Sigmoid colon (tissue), 7 donors: ENCODE measurements around the gene MTPN. TPM values are rescaled to one million over a fixed set of nuclear protein-coding genes. Genes with fewer than 3 reads are reported as not detected.

ENCODE experiments used
- DNase-seq: peaks from one replicate; pipeline ENCODE4 v3.0.0-alpha.2; 2019
- H3K27ac ChIP-seq, 4 donors: fragments of 200-600 bp; sonication (generic); one replicate each; pipeline ENCODE4 v1.5.1; 2016 to 2019; ENCODE audit warnings: mild to moderate bottlenecking in 1 of 4
- H3K27me3 ChIP-seq, 3 donors: fragments of 200-600 bp; sonication (generic); one replicate each; pipeline ENCODE4 v1.5.1; 2019; ENCODE audit warnings: mild to moderate bottlenecking in 1 of 3
- H3K36me3 ChIP-seq, 4 donors: fragments of 200-600 bp; sonication (generic); one replicate each; pipeline ENCODE4 v1.5.1; 2016 to 2019
- H3K4me1 ChIP-seq, 4 donors: fragments of 200-600 bp; sonication (generic); one replicate each; pipeline ENCODE4 v1.5.1; 2017 to 2019
- H3K4me3 ChIP-seq, 4 donors: fragments of 200-600 bp; sonication (generic); one replicate each; pipeline ENCODE4 v1.5.1; 2017 to 2019; ENCODE audit warnings: mild to moderate bottlenecking in 2 of 4, moderate library complexity in 1 of 4
- H3K9me3 ChIP-seq, 4 donors: fragments of 200-600 bp in 3 of 4; sonication (generic) in 3 of 4; one replicate each; pipeline versions ENCODE4 v1.5.1 to v1.6.1; 2013 to 2019
- EP300 ChIP-seq, 4 donors: sonication (generic); formaldehyde crosslinking; IDR thresholded peaks; one replicate each; pipeline ENCODE4 v1.6.1; 2017; ENCODE audit warnings: antibody characterized with exemption in 4 of 4
- POLR2A ChIP-seq, 2 donors: fragments of 450-650 bp; IDR thresholded peaks; one replicate each; pipeline ENCODE4 v1.6.1; 2016; ENCODE audit warnings: antibody characterized with exemption in 2 of 2, mild to moderate bottlenecking in 2 of 2, moderate library complexity in 2 of 2
- POLR2AphosphoS5 ChIP-seq, 4 donors: sonication (generic); formaldehyde crosslinking; IDR thresholded peaks; one replicate each; pipeline ENCODE4 v1.6.1; 2017; ENCODE audit warnings: antibody characterized with exemption in 4 of 4
- WGBS, 2 donors: extraction: QIAGEN DNeasy Blood & Tissue Kit; methylation state at CpG; one replicate each; pipeline ENCODE4 v1.1.7; 2013; 5-methylcytosine and 5-hydroxymethylcytosine counted together
- intact Hi-C: fragments of 100-400 bp; cut with DNase I; formaldehyde crosslinking; loops from one replicate; pipeline ENCODE4 v1.15.1; 2023
- polyA plus RNA-seq, 3 donors: library from polyadenylated mRNA; stranded (reverse); fragments of 200-250 nt; gene quantifications; one replicate each; pipeline ENCODE4 v1.2.3, GENCODE V29; 2013
- total RNA-seq, 4 donors: library from RNA; depleted of rRNA; stranded (reverse); fragments of >200 nt; gene quantifications; one replicate each; pipeline ENCODE4 v1.1.0, GENCODE V29; 2016
- TF ChIP-seq, protein P1 (sequence below), 4 experiments: fragments of 450-650 bp in 3 of 4; fragments of 200-600 bp in 1 of 4; IDR thresholded peaks; one replicate each; pipeline ENCODE4 v1.5.1; 2016 to 2019; ENCODE audit warnings: antibody characterized with exemption in 4 of 4, mild to moderate bottlenecking in 3 of 4, moderate library complexity in 2 of 4
- donor health status: healthy with polysubstance abuse.
- donor health status: Bipolar disorder and iron deficiency.
- donor health status: healthy.

Gene MTPN
- total and polyA plus RNA-seq, 7 donors = 65.5 to 96.7 (median 79.5) TPM

DNA sequence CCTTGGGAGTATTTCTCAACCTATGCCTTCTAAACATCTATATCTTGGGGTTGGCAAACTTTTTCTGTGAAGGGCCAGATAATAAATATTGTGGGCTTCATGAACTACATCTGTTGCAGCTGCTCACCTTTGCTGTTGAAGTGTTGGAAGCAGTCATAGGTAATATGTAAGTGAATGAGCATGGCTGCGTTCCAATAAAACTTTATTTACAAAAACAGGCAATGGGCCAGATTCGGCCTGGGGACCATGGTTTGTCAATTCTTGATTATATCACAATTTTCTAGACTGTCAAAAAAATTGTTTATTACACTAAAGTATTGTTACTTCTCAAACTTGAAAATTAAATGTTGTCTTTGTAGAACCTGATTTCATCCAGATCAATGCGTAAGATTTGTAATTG, 54.9 kb downstream of the MTPN start:
- WGBS, 2 donors = 98 to 99% methylated on average over 3 of the region's 3 CpGs
- DNase-seq = no peak

DNA sequence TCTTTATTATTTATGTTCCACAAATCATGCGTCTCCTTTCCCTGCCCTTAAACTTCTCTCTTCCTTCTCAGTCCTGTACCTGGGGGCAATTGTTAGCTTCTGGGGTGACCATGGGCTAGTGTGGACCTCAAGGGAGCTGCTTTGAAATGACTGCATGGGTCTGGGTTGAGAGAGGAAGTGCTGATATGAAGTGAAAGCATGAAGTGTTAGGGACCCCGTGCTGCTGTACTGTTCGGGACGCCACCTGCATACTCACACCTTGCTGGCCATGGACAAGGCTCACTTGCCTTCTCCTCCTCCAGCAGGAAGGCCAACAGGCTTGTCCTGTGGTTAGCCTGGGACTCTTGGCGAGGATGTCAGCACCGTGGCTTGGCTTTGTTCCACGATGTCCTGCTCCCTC, 56.7 kb downstream of the MTPN start:
- TF ChIP-seq, protein P1, sequence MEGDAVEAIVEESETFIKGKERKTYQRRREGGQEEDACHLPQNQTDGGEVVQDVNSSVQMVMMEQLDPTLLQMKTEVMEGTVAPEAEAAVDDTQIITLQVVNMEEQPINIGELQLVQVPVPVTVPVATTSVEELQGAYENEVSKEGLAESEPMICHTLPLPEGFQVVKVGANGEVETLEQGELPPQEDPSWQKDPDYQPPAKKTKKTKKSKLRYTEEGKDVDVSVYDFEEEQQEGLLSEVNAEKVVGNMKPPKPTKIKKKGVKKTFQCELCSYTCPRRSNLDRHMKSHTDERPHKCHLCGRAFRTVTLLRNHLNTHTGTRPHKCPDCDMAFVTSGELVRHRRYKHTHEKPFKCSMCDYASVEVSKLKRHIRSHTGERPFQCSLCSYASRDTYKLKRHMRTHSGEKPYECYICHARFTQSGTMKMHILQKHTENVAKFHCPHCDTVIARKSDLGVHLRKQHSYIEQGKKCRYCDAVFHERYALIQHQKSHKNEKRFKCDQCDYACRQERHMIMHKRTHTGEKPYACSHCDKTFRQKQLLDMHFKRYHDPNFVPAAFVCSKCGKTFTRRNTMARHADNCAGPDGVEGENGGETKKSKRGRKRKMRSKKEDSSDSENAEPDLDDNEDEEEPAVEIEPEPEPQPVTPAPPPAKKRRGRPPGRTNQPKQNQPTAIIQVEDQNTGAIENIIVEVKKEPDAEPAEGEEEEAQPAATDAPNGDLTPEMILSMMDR (IDR thresholded peaks at IDR 0.05) = no peak
- TF ChIP-seq EP300 (IDR thresholded peaks at IDR 0.05) (no peak), POLR2AphosphoS5 (IDR thresholded peaks at IDR 0.05) (no peak), POLR2A (IDR thresholded peaks at IDR 0.05) (no peak)
- Histone ChIP-seq H3K36me3 (no peaks in the 10 kb centered on the region), H3K4me1 (no peaks in the 10 kb centered on the region), H3K4me3 (no peak overlapping the region), H3K27me3 (no peaks in the 10 kb centered on the region), H3K9me3 (no peaks in the 10 kb centered on the region), H3K27ac (no peak overlapping the region)
- intact Hi-C loops = no loop called here
- WGBS, 2 donors = 82 to 92% methylated on average over 7 of the region's 7 CpGs
- no peak for DNase-seq

More for the DNA sequence above, 54.9 kb downstream of the MTPN start:
- Histone ChIP-seq H3K27me3 (no peaks in the 10 kb centered on the region), H3K36me3 (no peaks in the 10 kb centered on the region), H3K4me1 (no peaks in the 10 kb centered on the region), H3K27ac (no peak overlapping the region), H3K4me3 (no peak overlapping the region), H3K9me3 (no peaks in the 10 kb centered on the region)
- intact Hi-C loops = no loop called here
- TF ChIP-seq, protein P1 (IDR thresholded peaks at IDR 0.05) = no peak
- TF ChIP-seq EP300 (IDR thresholded peaks at IDR 0.05) (no peak), POLR2AphosphoS5 (IDR thresholded peaks at IDR 0.05) (no peak)

DNA sequence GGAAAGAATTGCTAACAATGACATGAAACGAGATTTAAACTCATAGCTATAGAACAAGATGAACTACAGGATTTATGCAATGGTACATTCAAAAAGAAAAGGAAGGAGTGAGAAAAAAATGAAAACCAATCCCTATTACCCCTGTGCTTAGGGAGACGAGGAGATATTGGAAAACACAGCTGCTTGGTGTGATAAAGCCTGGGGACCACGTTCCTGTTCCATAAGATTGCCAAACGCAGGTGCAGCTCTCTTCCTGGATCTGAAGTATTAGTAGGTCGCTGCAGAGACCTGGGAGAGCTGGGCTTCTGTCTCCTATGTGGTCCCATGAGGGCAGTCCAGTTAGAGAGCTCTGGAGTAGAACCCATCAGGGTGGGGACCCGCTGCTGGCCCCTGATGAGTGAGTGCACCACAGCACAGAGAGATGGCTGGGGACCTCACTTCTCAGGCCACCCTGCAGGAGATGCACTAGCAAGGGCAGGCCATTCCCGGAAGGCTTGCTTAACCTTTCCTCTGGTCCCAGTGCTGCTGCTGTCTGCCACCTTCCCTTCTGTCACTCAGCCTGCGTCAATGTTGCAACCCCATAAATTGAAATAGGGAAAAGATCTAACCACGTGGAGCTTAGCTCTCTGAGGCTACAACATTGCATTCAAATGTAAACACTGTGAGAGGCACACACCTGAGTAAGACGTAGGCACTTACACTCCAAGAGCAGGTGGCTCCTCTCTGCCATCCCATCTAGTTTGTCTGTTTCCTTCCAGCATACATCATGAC, 57.9 kb downstream of the MTPN start:
- intact Hi-C loops = no loop called here
- 68 to 82% methylated on average over 10 of the region's 10 CpGs for WGBS, 2 donors
- H3K27me3 ChIP-seq = no peaks in the 10 kb centered on the region
- DNase-seq = no peak
- no peaks in the 10 kb centered on the region for H3K4me1 ChIP-seq
- H3K9me3 ChIP-seq = no peaks in the 10 kb centered on the region
- TF ChIP-seq POLR2A (IDR thresholded peaks at IDR 0.05) (no peak), POLR2AphosphoS5 (IDR thresholded peaks at IDR 0.05) (no peak), EP300 (IDR thresholded peaks at IDR 0.05) (no peak)
- TF ChIP-seq, protein P1 (IDR thresholded peaks at IDR 0.05) = no peak
- no peak overlapping the region for H3K4me3 ChIP-seq
- no peak overlapping the region for H3K27ac ChIP-seq
- no peaks in the 10 kb centered on the region for H3K36me3 ChIP-seq

DNA sequence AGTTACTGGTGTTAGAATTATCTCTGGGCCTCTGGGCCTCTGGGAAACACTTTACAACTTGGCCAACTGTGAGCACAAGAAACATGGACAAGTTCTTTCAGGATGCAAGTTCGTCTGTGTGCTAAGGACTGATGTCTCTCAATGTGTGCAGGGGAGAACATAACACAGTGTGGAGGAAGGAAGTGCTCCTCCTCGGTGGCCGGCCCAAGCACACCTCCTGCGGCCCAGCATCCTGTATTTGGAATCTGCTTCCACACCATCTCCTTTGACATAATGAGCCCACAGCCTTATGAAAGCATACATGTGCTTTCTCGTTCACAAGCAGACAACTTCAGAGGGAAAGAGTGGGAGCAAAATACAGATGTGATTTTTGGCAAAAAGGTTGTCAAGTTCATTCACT, 59.0 kb downstream of the MTPN start:
- TF ChIP-seq POLR2A (IDR thresholded peaks at IDR 0.05) = no peak
- no peak for TF ChIP-seq EP300 (IDR thresholded peaks at IDR 0.05)
- TF ChIP-seq, protein P1 (IDR thresholded peaks at IDR 0.05) = no peak
- TF ChIP-seq POLR2AphosphoS5 (IDR thresholded peaks at IDR 0.05) = no peak
- intact Hi-C loops = no loop called here
- Histone ChIP-seq H3K4me3 (no peak overlapping the region), H3K27ac (no peak overlapping the region), H3K4me1 (no peaks in the 10 kb centered on the region), H3K36me3 (no peaks in the 10 kb centered on the region), H3K27me3 (no peaks in the 10 kb centered on the region), H3K9me3 (no peaks in the 10 kb centered on the region)
- no peak for DNase-seq
- 66 to 82% methylated on average over 5 of the region's 5 CpGs for WGBS, 2 donors

DNA sequence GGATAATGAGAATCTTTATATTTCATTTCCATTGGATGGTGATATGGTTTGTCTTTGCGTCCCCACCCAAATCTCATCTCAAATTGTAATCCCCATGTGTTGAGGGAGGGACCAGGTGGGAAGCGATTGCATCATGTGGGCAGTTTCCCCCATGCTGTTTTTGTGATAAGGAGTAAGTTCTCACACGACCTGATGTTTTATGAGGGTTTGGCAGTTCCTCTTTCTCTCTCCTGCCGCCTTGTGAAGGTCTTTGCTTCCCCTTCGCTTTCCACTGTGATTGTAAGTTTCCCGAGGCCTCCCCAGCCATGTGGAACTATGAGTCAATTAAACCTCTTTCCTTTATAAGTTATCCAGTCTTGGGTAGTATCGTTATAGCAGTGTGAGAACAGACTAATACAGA, 59.4 kb downstream of the MTPN start:
- H3K27me3 ChIP-seq = no peaks in the 10 kb centered on the region
- H3K36me3 ChIP-seq = no peaks in the 10 kb centered on the region
- H3K4me1 ChIP-seq = no peaks in the 10 kb centered on the region
- no peak overlapping the region for H3K4me3 ChIP-seq
- no peak for DNase-seq
- no peaks in the 10 kb centered on the region for H3K9me3 ChIP-seq
- intact Hi-C loops = no loop called here
- TF ChIP-seq, protein P1 (IDR thresholded peaks at IDR 0.05) = no peak
- TF ChIP-seq EP300 (IDR thresholded peaks at IDR 0.05) = no peak
- TF ChIP-seq POLR2A (IDR thresholded peaks at IDR 0.05) = no peak
- no peak for TF ChIP-seq POLR2AphosphoS5 (IDR thresholded peaks at IDR 0.05)
- H3K27ac ChIP-seq = no peak overlapping the region
- 61 to 74% methylated on average over 7 of the region's 7 CpGs for WGBS, 2 donors
